HepG2 (cell line): ENCODE measurements around the gene SURF1. TPM values are rescaled to one million over a fixed set of nuclear protein-coding genes. Genes with fewer than 3 reads are reported as not detected.

Experiments
- ETV6 ChIP-seq: sonication (generic); formaldehyde crosslinking; conservative IDR thresholded peaks from 2 replicates; pipeline ENCODE4 v1.4.0; 2020; ENCODE audit warnings: missing genetic modification reagents
- HOXA3 ChIP-seq: sonication (generic); formaldehyde crosslinking; IDR thresholded peaks from 2 replicates; pipeline ENCODE4 v1.5.0; 2020; ENCODE audit warnings: missing genetic modification reagents
- IRX3 ChIP-seq: sonication (generic); formaldehyde crosslinking; IDR thresholded peaks from 2 replicates; pipeline ENCODE4 v1.8.1; 2023; ENCODE audit warnings: mild to moderate bottlenecking, low read depth, missing genetic modification reagents, borderline replicate concordance
- JDP2 ChIP-seq: sonication (generic); formaldehyde crosslinking; IDR thresholded peaks from 2 replicates; pipeline ENCODE4 v1.8.1; 2022; ENCODE audit warnings: missing genetic modification reagents, borderline replicate concordance
- MAZ ChIP-seq, 2 experiments: sonication (generic) in 1 of 2; formaldehyde crosslinking in 1 of 2; IDR thresholded peaks; 2 replicates each; pipeline versions ENCODE4 v1.5.0 to v1.6.1; 2012 to 2020; ENCODE audit warnings: low read depth in 2 of 2, mild to moderate bottlenecking in 2 of 2, borderline replicate concordance in 1 of 2, improper control_type of control experiment in 1 of 2, low read length in 1 of 2, missing genetic modification reagents in 1 of 2, moderate library complexity in 1 of 2
- NFRKB ChIP-seq: fragments of 450-650 bp; IDR thresholded peaks from 2 replicates; pipeline ENCODE4 v1.6.1; 2017
- SMAD3 ChIP-seq: sonication (generic); formaldehyde crosslinking; IDR thresholded peaks from 2 replicates; pipeline ENCODE4 v1.4.0; 2020; ENCODE audit warnings: missing genetic modification reagents
- ZBTB3 ChIP-seq: sonication (generic); formaldehyde crosslinking; IDR thresholded peaks from 2 replicates; pipeline ENCODE4 v1.4.0; 2020; ENCODE audit warnings: low read depth, mild to moderate bottlenecking, moderate library complexity, missing genetic modification reagents, borderline replicate concordance
- ZFY ChIP-seq: sonication (generic); formaldehyde crosslinking; IDR thresholded peaks from 2 replicates; pipeline ENCODE4 v1.4.0; 2020; ENCODE audit warnings: missing genetic modification reagents
- ZFYVE20 ChIP-seq: sonication (generic); formaldehyde crosslinking; IDR thresholded peaks from 2 replicates; pipeline ENCODE4 v1.8.0; 2023; ENCODE audit warnings: low read depth, mild to moderate bottlenecking, moderate library complexity, missing genetic modification reagents, borderline replicate concordance
- ZNF207 ChIP-seq: fragments of 450-650 bp; IDR thresholded peaks from 2 replicates; pipeline ENCODE4 v1.6.1; 2016; ENCODE audit warnings: antibody characterized with exemption, borderline replicate concordance
- ZNF317 ChIP-seq: sonication (generic); formaldehyde crosslinking; IDR thresholded peaks from 2 replicates; pipeline ENCODE4 v1.5.0; 2020; ENCODE audit warnings: mild to moderate bottlenecking, missing genetic modification reagents
- ZNF441 ChIP-seq: sonication (generic); formaldehyde crosslinking; IDR thresholded peaks from 2 replicates; pipeline ENCODE4 v1.7.0; 2021; ENCODE audit warnings: missing genetic modification reagents, borderline replicate concordance
- ZNF510 ChIP-seq: sonication (generic); formaldehyde crosslinking; IDR thresholded peaks from 2 replicates; pipeline ENCODE4 v1.4.0; 2020; ENCODE audit warnings: low read depth, mild to moderate bottlenecking, missing genetic modification reagents
- ZNF7 ChIP-seq: IDR thresholded peaks from 2 replicates; pipeline ENCODE4 v1.6.1; 2016; ENCODE audit warnings: missing biosample characterization, missing genetic modification reagents
- ZNF792 ChIP-seq: IDR thresholded peaks from 2 replicates; pipeline ENCODE4 v1.6.1; 2016
- polyA plus RNA-seq, 8 experiments: library from polyadenylated mRNA; depleted of rRNA in 3 of 8; stranded (reverse) in 7 of 8; unstranded in 1 of 8; fragments of >200 nt; fragmentation: Illumina TruSeq in 4 of 8; extraction: Trizol in 4 of 8; gene quantifications; 2 replicates each; pipeline versions ENCODE4 v1.2.1 to v1.2.3, GENCODE V29; 2011 to 2016; ENCODE audit warnings: low read depth in 4 of 8, missing spikeins in 1 of 8, mixed read lengths in 1 of 8; ENCODE audit not compliant: insufficient read depth in 1 of 8
- total RNA-seq, 5 experiments: library from RNA; depleted of rRNA; stranded (reverse); fragments of >200 nt; fragmentation: Illumina TruSeq; extraction: Trizol; gene quantifications; 2 replicates each; pipeline ENCODE4 v1.2.3, GENCODE V29; 2016; ENCODE audit warnings: low read depth in 1 of 5
- TF ChIP-seq, protein P1 (sequence below): sonication (generic); formaldehyde crosslinking; IDR thresholded peaks from 2 replicates; pipeline ENCODE4 v1.4.0; 2020; ENCODE audit warnings: missing genetic modification reagents, borderline replicate concordance
- TF ChIP-seq, protein P2 (sequence below): sonication (generic); formaldehyde crosslinking; IDR thresholded peaks from 2 replicates; pipeline ENCODE4 v1.4.0; 2020; ENCODE audit warnings: mild to moderate bottlenecking, missing genetic modification reagents
- TF ChIP-seq, protein P3 (sequence below): IDR thresholded peaks from 2 replicates; pipeline ENCODE4 v1.6.1; 2016; ENCODE audit warnings: control low read depth
- TF ChIP-seq, protein P4 (sequence below): IDR thresholded peaks from 2 replicates; pipeline ENCODE4 v1.6.1; 2012; ENCODE audit warnings: inconsistent platforms
- TF ChIP-seq, protein P5 (sequence below): sonication (generic); formaldehyde crosslinking; IDR thresholded peaks from 2 replicates; pipeline ENCODE4 v1.5.1; 2020; ENCODE audit warnings: mild to moderate bottlenecking, missing genetic modification reagents, moderate library complexity

Gene SURF1
- total and polyA plus RNA-seq, 2 of the 13 experiments (the other 11 are each of a cell fraction or from before 2014, with no cell fraction given): 17.8 to 40.7 TPM

DNA sequence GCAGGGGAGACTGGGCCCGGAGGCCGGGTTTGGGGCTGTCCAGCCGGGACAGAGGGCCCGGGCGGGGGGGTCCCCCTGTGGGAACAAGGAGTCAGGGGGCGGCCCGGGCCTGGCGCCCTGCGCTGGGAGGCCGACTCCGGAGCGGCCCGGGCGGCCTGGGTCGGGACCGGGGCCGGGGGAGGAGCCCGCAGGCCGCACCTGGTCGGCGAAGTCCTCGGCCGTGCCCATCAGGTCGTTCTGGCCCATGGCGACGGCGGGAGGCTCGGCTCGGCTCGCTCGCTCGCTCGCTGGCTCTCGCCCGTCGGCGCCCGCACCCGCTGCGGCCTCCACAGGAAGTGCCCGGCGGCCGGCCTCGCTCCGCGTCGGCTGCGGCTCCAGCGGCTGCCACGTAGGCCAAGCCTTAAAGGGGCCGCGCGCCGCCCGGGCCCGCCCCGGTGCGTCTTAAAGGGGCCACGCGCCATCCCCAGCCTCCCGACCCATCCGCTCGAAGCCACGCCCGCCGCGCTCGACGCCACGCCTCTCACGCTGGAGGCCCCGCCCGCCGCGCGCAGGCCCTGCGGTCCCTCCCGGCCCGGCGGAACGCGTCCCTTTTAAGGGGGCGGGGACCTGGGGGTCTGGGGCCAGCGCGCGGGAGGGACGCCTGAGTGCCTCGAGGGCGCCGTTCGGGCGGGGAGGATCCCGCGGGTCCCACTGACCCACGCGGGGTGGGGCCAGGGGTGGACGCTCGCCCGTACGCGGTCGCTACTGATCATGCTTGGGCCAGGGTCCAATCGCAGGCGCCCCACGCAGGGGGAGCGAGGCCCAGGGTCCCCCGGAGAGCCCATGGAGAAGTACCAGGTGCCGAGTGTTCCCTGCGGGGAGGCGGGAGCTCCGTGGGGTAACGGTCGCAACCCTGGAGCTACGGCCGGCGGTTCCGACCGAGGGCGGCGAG, 19.7 kb upstream of the SURF1 start, which contains the start of the genes STKLD1 and SURF4 (continued):
- no peak for TF ChIP-seq JDP2 (CRISPR knock-in tag)
- TF ChIP-seq ZFY: peak; percentile 99
- TF ChIP-seq, protein P1, sequence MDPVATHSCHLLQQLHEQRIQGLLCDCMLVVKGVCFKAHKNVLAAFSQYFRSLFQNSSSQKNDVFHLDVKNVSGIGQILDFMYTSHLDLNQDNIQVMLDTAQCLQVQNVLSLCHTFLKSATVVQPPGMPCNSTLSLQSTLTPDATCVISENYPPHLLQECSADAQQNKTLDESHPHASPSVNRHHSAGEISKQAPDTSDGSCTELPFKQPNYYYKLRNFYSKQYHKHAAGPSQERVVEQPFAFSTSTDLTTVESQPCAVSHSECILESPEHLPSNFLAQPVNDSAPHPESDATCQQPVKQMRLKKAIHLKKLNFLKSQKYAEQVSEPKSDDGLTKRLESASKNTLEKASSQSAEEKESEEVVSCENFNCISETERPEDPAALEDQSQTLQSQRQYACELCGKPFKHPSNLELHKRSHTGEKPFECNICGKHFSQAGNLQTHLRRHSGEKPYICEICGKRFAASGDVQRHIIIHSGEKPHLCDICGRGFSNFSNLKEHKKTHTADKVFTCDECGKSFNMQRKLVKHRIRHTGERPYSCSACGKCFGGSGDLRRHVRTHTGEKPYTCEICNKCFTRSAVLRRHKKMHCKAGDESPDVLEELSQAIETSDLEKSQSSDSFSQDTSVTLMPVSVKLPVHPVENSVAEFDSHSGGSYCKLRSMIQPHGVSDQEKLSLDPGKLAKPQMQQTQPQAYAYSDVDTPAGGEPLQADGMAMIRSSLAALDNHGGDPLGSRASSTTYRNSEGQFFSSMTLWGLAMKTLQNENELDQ: no peak
- TF ChIP-seq MAZ (IDR thresholded peaks at IDR 0.05; ENCODE audit: borderline replicate concordance, low read depth, low read length): no peak; the same call in 1 of the 2 replicates
- peak; percentile 84 for TF ChIP-seq MAZ (CRISPR knock-in tag; IDR thresholded peaks at IDR 0.05; ENCODE audit: low read depth)
- no peak for TF ChIP-seq ZNF7 (CRISPR knock-in tag)
- peak; percentile 20; the same call in 1 of the 2 replicates for TF ChIP-seq ZNF441 (CRISPR knock-in tag)
- no peak for TF ChIP-seq IRX3 (CRISPR knock-in tag)
- TF ChIP-seq ZNF510 (CRISPR knock-in tag): no peak; the same call in 1 of the 2 replicates
- no peak for TF ChIP-seq ZNF792 (CRISPR knock-in tag)
- TF ChIP-seq, protein P2, sequence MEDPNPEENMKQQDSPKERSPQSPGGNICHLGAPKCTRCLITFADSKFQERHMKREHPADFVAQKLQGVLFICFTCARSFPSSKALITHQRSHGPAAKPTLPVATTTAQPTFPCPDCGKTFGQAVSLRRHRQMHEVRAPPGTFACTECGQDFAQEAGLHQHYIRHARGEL (CRISPR knock-in tag): no peak
- peak; percentile 84 for TF ChIP-seq HOXA3 (CRISPR knock-in tag)
- TF ChIP-seq ZFYVE20 (CRISPR knock-in tag): no peak
- TF ChIP-seq ZNF317: no peak
- no peak for TF ChIP-seq SMAD3
- TF ChIP-seq ZBTB3: no peak
- TF ChIP-seq, protein P3, sequence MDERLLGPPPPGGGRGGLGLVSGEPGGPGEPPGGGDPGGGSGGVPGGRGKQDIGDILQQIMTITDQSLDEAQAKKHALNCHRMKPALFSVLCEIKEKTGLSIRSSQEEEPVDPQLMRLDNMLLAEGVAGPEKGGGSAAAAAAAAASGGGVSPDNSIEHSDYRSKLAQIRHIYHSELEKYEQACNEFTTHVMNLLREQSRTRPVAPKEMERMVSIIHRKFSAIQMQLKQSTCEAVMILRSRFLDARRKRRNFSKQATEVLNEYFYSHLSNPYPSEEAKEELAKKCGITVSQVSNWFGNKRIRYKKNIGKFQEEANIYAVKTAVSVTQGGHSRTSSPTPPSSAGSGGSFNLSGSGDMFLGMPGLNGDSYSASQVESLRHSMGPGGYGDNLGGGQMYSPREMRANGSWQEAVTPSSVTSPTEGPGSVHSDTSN (CRISPR knock-in tag): no peak
- TF ChIP-seq NFRKB: no peak
- TF ChIP-seq, protein P4, sequence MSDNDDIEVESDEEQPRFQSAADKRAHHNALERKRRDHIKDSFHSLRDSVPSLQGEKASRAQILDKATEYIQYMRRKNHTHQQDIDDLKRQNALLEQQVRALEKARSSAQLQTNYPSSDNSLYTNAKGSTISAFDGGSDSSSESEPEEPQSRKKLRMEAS: peak; percentile 95
- no peak for TF ChIP-seq ZNF207
- TF ChIP-seq, protein P5, sequence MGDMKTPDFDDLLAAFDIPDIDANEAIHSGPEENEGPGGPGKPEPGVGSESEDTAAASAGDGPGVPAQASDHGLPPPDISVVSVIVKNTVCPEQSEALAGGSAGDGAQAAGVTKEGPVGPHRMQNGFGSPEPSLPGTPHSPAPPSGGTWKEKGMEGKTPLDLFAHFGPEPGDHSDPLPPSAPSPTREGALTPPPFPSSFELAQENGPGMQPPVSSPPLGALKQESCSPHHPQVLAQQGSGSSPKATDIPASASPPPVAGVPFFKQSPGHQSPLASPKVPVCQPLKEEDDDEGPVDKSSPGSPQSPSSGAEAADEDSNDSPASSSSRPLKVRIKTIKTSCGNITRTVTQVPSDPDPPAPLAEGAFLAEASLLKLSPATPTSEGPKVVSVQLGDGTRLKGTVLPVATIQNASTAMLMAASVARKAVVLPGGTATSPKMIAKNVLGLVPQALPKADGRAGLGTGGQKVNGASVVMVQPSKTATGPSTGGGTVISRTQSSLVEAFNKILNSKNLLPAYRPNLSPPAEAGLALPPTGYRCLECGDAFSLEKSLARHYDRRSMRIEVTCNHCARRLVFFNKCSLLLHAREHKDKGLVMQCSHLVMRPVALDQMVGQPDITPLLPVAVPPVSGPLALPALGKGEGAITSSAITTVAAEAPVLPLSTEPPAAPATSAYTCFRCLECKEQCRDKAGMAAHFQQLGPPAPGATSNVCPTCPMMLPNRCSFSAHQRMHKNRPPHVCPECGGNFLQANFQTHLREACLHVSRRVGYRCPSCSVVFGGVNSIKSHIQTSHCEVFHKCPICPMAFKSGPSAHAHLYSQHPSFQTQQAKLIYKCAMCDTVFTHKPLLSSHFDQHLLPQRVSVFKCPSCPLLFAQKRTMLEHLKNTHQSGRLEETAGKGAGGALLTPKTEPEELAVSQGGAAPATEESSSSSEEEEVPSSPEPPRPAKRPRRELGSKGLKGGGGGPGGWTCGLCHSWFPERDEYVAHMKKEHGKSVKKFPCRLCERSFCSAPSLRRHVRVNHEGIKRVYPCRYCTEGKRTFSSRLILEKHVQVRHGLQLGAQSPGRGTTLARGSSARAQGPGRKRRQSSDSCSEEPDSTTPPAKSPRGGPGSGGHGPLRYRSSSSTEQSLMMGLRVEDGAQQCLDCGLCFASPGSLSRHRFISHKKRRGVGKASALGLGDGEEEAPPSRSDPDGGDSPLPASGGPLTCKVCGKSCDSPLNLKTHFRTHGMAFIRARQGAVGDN: peak; percentile 79
- no peak; the same call in 1 of the 2 replicates for TF ChIP-seq ETV6 (CRISPR knock-in tag)
